Subcutaneous abdominal adipose tissue (tissue), 5 donors: ENCODE results near the gene HSBP1.

ENCODE experiments used
- H3K27ac ChIP-seq: one replicate; pipeline ENCODE4 v1.7.0; 2013; ENCODE audit warnings: low read depth, mild to moderate bottlenecking, inconsistent platforms, low read length, moderate library complexity
- H3K27me3 ChIP-seq, 5 donors: one replicate each; pipeline ENCODE4 v1.7.0; 2013; ENCODE audit warnings: low read length in 5 of 5, inconsistent platforms in 1 of 5; ENCODE audit not compliant: control insufficient read depth in 5 of 5, insufficient read depth in 4 of 5
- H3K36me3 ChIP-seq, 5 donors: one replicate each; pipeline ENCODE4 v1.7.0; 2013; ENCODE audit warnings: low read length in 5 of 5; ENCODE audit not compliant: control insufficient read depth in 5 of 5, insufficient read depth in 5 of 5
- H3K4me1 ChIP-seq, 5 donors: one replicate each; pipeline ENCODE4 v1.7.0; 2013; ENCODE audit warnings: low read length in 5 of 5, mild to moderate bottlenecking in 3 of 5, moderate library complexity in 1 of 5; ENCODE audit not compliant: control insufficient read depth in 5 of 5, insufficient read depth in 5 of 5
- H3K4me3 ChIP-seq, 5 donors: one replicate each; pipeline ENCODE4 v1.7.0; 2013; ENCODE audit warnings: low read length in 5 of 5, low read depth in 1 of 5
- H3K9ac ChIP-seq, 5 donors: one replicate each; pipeline ENCODE4 v1.7.0; 2013; ENCODE audit warnings: low read length in 5 of 5, mild to moderate bottlenecking in 4 of 5, moderate library complexity in 3 of 5
- H3K9me3 ChIP-seq, 5 donors: one replicate each; pipeline ENCODE4 v1.7.0; 2013; ENCODE audit warnings: low read length in 5 of 5; ENCODE audit not compliant: control insufficient read depth in 5 of 5
- donor health status: healthy.
- donor health status: healthy.
- donor health status: healthy.
- donor health status: healthy.
- donor health status: healthy.

The HSBP1 gene

DNA sequence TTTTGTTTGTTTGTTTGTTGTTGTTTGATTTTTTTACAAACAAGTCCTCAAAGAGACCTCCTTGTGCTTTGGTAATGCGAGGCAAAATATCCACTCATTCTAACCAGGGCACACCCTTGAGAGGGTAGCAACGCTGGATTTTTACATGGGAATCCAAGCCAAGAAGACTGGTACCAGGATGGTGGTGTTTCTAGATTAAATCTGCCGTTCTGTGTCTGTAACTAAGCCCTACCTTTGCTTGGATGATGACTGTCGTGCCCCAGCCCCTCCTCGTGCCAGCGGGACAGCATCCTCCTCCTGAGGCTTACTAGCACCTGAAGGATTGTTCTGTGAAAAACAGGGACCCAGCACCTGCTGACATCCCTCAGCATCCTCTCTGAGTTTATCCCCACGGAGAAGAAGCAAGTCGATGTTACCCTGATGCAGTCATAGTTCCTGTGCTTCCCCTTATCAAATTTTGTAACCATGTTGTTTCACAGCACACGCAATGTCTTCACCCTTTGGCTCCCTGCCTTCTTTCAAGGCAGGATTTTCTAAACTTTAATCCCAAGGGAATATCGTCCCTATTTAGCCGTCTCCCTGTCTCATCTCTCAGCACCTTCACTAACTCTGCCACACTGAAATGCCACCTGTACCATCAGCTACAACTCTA lies 5.1 kb upstream of the HSBP1 start:
- Histone ChIP-seq H3K4me3 (peak overlapping the region; percentile 46 to 73 (median 62)), H3K36me3 (no peaks in the 10 kb centered on the region), H3K4me1 (peaks cover 5 to 25% (median 20%) of the 10 kb centered on the region in 5 donors), H3K27ac (no peak overlapping the region), H3K9ac (peak overlapping the region; percentile 15 to 75 (median 41)), H3K27me3 (no peaks in the 10 kb centered on the region), H3K9me3 (no peaks in the 10 kb centered on the region)

DNA sequence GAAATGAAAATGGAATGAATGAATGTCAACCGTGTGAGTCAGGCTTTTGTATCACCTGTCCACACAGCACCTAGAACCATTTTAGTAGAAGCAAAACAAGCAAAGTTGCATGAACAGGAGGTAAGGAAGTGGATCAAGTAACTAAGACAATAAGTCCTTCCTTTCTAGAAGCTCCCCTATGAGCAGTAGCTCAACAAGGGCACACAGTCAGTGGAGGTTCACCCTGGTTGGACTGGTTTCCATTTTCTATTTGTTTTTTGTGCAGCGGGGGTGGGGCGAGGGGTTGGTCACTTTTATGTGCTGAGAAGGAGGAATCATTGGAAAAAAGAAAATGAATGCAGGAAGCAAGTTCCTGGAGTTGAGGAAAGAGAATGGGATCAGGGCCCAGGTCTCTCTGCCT lies 4.0 kb upstream of the HSBP1 start:
- Histone ChIP-seq H3K27ac (no peak overlapping the region), H3K36me3 (no peaks in the 10 kb centered on the region), H3K4me1 (peaks cover 7 to 30% (median 25%) of the 10 kb centered on the region in 5 donors), H3K27me3 (no peaks in the 10 kb centered on the region), H3K9ac (no peak overlapping the region), H3K9me3 (no peaks in the 10 kb centered on the region), H3K4me3 (no peak overlapping the region)

DNA sequence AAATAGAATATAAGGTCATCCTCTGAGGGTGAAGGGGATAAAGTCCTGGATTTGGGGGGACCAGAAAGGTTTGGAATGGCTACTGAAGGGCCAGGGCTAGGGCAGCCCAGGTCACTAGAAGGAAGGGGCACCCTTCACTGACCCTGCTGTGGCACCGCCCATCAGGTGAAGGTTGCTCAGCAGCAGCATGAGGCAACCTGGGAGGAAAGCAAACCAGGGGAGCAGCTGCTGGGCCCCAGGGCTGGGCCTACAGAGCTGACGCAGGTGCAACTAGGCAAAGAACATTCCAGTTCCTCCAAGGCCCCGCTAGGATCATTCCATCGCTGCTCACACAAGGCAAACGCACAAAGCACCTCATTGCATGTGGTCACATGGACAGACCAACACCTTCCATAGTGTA lies 3.4 kb upstream of the HSBP1 start:
- H3K27me3 ChIP-seq = no peaks in the 10 kb centered on the region
- no peaks in the 10 kb centered on the region for H3K36me3 ChIP-seq
- H3K9me3 ChIP-seq = no peaks in the 10 kb centered on the region
- H3K9ac ChIP-seq = no peak overlapping the region
- H3K27ac ChIP-seq = no peak overlapping the region
- peaks cover 11 to 34% (median 31%) of the 10 kb centered on the region in 5 donors for H3K4me1 ChIP-seq
- no peak overlapping the region for H3K4me3 ChIP-seq

- Histone ChIP-seq H3K9ac (no peak overlapping the region), H3K4me1 (peaks cover 11 to 42% (median 32%) of the 10 kb centered on the region in 5 donors), H3K36me3 (peaks cover 0 to 4% (median 3%) of the 10 kb centered on the region in 5 donors), H3K27me3 (no peaks in the 10 kb centered on the region), H3K27ac (no peak overlapping the region), H3K9me3 (no peaks in the 10 kb centered on the region), H3K4me3 (no peak overlapping the region)
Measured at GRCh38 chr16:83806036-83806435, 1.7 kb upstream of the HSBP1 start.

DNA sequence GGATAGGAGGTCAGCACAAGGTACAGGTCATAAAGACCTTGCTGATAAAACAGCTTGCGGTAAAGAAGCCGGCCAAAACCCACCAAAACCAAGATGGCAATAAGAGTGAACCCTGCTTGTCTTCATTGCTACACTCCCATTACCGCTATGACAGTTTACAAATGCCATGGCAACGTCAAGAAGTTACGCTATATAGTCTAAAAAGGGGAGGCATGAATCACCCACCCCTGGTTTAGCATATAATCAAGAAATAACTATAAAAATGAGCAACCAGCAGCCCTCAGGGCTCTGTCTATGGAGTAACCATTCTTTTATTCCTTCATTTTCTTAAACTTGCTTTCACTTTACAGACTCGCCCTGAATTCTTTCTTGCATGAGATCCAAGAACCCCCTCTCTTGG lies 1.0 kb upstream of the HSBP1 start:
- Histone ChIP-seq H3K27me3 (no peaks in the 10 kb centered on the region), H3K36me3 (peaks cover 2 to 8% (median 3%) of the 10 kb centered on the region in 5 donors), H3K27ac (no peak overlapping the region), H3K4me3 (no peak overlapping the region), H3K9ac (no peak overlapping the region), H3K4me1 (peaks cover 11 to 42% (median 32%) of the 10 kb centered on the region in 5 donors), H3K9me3 (no peaks in the 10 kb centered on the region)

DNA sequence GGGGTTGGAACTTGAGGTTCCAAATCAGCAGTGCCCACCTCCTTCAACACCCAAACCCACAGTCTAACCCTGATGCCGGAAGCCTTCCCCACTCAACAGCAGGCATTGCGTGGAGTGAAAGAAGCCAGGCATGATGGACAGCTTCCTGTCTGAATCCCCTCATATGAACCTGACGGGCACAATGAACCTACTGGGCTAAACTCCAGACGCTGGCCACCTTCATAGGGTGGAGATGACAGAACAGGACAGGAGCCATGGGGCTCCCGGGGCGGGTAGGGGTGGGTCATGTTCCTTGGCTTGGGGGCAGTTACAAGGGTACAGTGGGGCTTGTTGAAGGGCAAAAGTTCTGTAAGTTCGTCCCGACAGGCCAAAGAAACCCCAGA lies 460 bp upstream of the HSBP1 start:
- Histone ChIP-seq H3K4me1 (peaks cover 8 to 39% (median 27%) of the 10 kb centered on the region in 5 donors), H3K27ac (peak overlapping the region; percentile 82), H3K9ac (peak overlapping the region in 1 of 5 donors; percentile 32)

DNA sequence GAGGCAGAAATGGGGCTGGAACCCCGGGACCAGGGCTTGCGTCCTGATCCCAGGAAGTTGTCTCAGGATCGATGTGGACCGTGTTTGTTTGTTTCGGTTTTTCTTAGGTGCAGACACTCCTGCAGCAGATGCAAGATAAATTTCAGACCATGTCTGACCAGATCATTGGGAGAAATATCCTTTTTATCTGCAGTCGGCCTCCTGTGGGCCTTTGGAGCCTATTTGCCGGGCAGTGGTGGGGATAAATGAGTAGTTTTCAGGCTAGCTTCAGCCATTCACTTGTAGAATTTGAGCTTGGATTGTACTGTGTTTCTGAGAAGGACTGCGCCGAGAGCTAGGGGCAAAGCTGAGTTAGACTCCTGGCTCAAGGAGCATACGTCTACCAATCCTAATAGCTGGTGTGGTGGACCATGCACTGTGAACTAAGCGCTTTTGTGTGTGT lies 816 bp downstream of the HSBP1 start:
- peak overlapping the region; percentile 86 to 94 (median 92) for H3K4me3 ChIP-seq
- peaks cover 6 to 32% (median 21%) of the 10 kb centered on the region in 5 donors for H3K4me1 ChIP-seq
- peaks cover 7 to 24% (median 14%) of the 10 kb centered on the region in 5 donors for H3K36me3 ChIP-seq
- H3K9me3 ChIP-seq = no peaks in the 10 kb centered on the region
- peak overlapping the region; percentile 82 for H3K27ac ChIP-seq
- peak overlapping the region; percentile 71 to 94 (median 87) for H3K9ac ChIP-seq
- no peaks in the 10 kb centered on the region for H3K27me3 ChIP-seq

More for the DNA sequence above, 460 bp upstream of the HSBP1 start:
- Histone ChIP-seq H3K36me3 (peaks cover 4 to 14% (median 6%) of the 10 kb centered on the region in 5 donors), H3K4me3 (peak overlapping the region; percentile 45 to 94 (median 92)), H3K27me3 (no peaks in the 10 kb centered on the region), H3K9me3 (no peaks in the 10 kb centered on the region)

GRCh38 chr16:83809092-83809491 lies 1.3 kb downstream of the HSBP1 start:
- Histone ChIP-seq H3K27ac (no peak overlapping the region), H3K4me3 (peak overlapping the region; percentile 86 to 94 (median 92)), H3K9ac (peak overlapping the region in 4 of 5 donors; percentile 71 to 94 (median 89)), H3K9me3 (no peaks in the 10 kb centered on the region), H3K4me1 (peaks cover 7 to 31% (median 25%) of the 10 kb centered on the region in 5 donors), H3K36me3 (peaks cover 7 to 24% (median 14%) of the 10 kb centered on the region in 5 donors), H3K27me3 (no peaks in the 10 kb centered on the region)

DNA sequence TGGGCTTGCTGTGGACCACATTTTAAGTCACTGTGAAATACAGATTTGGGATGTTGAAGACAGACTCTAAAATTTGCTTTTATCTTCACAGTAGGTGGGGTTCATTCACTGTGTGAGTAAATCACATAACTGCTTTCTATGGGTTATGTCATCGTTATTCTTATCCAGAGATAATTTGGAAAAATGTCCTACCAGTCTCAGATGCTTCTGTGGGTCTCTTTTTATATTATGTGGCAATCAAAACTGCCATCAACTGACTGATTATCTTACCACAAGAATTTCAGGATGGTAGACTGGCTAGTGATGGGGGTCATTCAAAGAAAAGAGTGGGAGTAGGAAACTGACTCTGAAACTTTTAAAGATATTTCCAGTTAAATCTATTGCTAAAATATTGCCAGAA lies 3.1 kb downstream of the HSBP1 start:
- no peak overlapping the region for H3K4me3 ChIP-seq
- peaks cover 11 to 34% (median 32%) of the 10 kb centered on the region in 5 donors for H3K4me1 ChIP-seq
- no peaks in the 10 kb centered on the region for H3K9me3 ChIP-seq
- no peaks in the 10 kb centered on the region for H3K27me3 ChIP-seq
- no peak overlapping the region for H3K9ac ChIP-seq
- peaks cover 7 to 24% (median 14%) of the 10 kb centered on the region in 5 donors for H3K36me3 ChIP-seq
- H3K27ac ChIP-seq = no peak overlapping the region

DNA sequence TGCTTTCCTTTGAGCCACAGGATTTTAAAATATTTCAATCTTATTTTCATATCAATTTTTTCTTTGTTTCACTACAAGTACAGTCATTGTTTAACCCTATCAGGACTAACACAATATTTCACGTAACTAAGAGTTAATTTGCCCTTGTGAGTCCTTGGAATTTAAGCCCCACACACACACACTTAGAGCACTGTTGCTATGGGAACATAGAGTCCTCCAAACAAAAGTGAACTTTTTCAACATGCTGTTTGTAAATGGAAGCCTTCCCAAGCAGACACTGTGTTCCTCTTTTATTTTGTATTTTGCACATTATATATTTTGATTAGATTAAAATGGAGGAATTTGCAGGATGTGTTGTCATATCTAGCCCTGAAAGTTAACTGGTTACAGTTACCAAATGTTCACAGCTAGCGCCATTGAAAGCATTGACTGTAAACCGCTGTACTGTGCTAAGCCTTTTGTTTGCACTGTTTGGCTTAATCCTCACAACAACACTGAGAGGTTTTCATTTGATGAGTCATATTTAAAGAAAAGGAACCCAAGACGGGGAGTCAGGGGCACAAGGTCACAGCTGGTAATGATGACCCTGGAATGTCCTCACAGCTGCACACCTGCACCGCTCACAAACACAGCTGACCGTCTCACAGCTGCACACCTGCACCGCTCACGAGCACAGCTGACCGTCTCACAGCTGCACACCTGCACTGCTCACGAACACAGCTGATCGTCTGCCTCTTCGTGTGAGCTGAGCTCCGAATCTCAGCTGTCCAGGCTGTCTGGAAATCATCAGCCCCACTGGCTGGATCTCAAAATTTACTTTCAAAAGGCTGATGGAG lies 6.3 kb downstream of the HSBP1 start:
- Histone ChIP-seq H3K9ac (peak overlapping the region in 1 of 5 donors; percentile 9), H3K27ac (no peak overlapping the region), H3K27me3 (no peaks in the 10 kb centered on the region), H3K9me3 (no peaks in the 10 kb centered on the region), H3K4me1 (peaks cover 6 to 21% (median 20%) of the 10 kb centered on the region in 5 donors), H3K36me3 (peaks cover 7 to 24% (median 14%) of the 10 kb centered on the region in 5 donors), H3K4me3 (peak overlapping the region in 3 of 5 donors; percentile 24 to 48 (median 43))
